IPS DF 19.7 (cell line): ENCODE data around the gene HOMER2.
"Not testable (repeated sequence)": the region's sequence is repeated elsewhere in the genome, so short reads cannot be mapped to it uniquely, and the experiment has no call there.

ENCODE experiments used
- DNase-seq: peaks from one replicate; pipeline ENCODE4 v3.0.0-alpha.2; 2013; ENCODE audit warnings: low read depth, low spot score

HOMER2 gene

GRCh38 chr15:82964890-82965289 lies 12.4 kb upstream of the HOMER2 start:
- DNase-seq: no peak

DNA sequence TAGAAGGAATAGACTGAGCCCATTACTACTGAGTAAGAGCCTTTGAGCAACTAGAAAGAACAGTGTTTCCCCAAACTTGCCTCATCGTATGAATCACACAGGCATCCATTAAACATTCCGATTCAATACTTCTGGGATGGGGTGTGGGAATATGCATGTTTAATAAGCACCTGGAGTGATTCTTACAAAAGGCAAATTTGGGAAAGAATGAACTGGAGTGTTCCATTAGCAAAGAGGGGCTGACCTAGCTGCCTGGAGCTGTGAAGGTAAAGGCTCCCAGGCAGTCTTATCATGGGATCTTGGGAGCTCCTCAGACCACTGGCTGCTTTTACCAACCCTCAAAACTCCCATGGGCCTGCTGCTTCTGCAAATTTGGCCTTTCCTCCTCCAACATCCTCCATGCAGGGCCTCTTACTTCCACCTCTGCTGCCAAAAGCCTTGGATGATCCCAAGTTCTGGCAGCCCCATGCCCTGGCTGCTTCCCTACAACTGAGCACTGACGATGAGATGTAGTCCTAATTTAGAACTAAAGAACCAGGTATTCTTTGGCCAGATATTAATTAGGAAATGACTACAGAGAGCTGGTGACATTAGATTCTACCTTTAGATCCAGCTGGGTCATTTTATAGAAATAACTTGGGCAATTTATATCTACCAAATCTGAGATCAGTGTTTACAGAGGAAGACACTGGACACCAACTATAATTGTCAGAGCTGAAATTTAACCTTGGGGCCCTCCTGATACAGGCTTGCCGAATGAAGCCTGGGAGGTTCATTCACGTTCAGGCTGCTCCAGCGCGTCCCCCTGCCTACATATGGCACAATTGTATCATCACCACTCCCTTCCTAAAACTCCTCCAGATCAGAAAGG lies 11.2 kb upstream of the HOMER2 start:
- no peak for DNase-seq

- no peak for DNase-seq
Measured at GRCh38 chr15:82960766-82961165, 8.2 kb upstream of the HOMER2 start.

- no peak for DNase-seq
Measured at GRCh38 chr15:82959423-82959822, 6.9 kb upstream of the HOMER2 start.

- DNase-seq: no peak
Measured at GRCh38 chr15:82958638-82959037, 6.1 kb upstream of the HOMER2 start.

GRCh38 chr15:82951472-82952157 lies 905 bp downstream of the HOMER2 start:
- DNase-seq: no peak

GRCh38 chr15:82950746-82951370 lies 1.7 kb downstream of the HOMER2 start:
- DNase-seq: no peak

GRCh38 chr15:82950295-82950694 lies 2.2 kb downstream of the HOMER2 start:
- no peak for DNase-seq

- no peak for DNase-seq
Measured at GRCh38 chr15:82946155-82946701, 6.3 kb downstream of the HOMER2 start.

GRCh38 chr15:82945326-82945725 lies 7.2 kb downstream of the HOMER2 start:
- DNase-seq: no peak

DNA sequence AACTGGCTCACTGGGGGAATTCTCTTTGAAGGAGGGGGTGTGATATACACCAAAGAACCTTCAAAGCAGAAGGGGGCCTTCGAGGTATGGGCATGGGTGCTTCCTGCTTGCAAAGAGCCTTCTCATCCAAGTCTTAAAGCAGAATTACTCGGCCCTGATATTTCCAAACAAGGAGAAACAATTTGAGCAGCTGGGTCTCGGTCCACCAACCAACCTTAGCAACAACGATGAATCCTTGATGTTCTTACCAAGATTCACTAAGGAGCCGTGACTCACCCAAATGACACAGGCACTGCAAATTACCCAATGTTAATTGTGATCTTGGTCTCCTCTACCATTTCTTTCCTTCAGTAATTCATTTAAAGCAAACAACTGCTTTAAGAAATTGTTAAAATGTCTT lies 7.7 kb downstream of the HOMER2 start:
- DNase-seq: no peak

DNA sequence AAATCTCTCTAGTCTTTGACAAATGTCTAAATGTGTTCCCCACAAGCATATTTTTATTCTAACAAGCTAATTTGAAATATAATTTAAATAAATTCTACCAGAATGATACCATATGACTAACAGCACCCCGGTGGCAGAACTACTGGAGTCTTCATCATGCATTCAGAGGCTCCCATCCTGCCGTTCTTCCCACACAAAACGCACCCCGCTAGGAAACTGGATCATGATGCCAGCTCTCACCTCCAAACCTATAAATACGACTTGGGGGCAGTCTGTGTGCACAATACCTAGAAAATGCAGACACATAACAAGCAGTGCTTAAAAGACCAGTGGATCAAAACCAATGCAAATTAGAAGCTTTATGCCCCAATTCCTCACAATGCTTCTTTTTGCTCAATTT lies 8.5 kb downstream of the HOMER2 start:
- DNase-seq: no peak

- DNase-seq: no peak
Measured at GRCh38 chr15:82943176-82943575, 9.3 kb downstream of the HOMER2 start.

DNA sequence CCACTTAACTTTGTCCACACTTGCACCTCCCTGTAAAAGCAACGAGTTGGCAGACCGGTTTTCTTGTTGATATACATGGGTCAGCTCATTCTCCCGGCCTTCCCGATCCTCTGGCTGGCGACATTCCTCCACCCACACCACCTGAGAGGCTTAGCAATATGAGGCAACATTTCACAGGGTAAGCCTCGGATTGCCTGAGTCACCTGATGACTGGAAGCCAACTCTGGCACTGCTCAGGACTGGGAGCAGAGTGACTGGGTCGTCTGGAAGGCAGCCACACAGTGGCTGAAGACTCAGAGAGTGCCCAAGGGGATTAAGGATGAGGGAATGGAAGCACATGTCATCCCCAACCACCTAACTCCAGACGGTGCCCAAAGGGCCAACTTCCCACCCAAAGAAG lies 9.8 kb downstream of the HOMER2 start:
- DNase-seq: no peak

DNA sequence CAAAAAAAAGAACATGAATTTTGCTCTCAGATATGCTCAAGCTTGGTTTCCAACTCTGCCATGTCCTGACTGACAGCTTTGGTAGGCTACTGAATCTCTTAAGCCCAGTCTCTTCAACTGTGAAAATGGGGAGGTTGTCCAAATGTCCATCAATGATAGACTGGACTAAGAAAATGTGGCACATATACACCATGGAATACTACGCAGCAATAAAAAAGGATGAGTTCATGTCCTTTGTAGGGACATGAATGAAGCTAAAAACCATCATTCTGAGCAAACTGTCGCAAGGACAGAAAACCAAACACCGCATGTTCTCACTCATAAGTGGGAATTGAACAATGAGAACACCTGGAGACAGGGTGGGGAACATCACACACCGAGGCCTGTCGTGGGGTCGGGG lies 12.8 kb downstream of the HOMER2 start:
- DNase-seq: not testable (repeated sequence)

DNA sequence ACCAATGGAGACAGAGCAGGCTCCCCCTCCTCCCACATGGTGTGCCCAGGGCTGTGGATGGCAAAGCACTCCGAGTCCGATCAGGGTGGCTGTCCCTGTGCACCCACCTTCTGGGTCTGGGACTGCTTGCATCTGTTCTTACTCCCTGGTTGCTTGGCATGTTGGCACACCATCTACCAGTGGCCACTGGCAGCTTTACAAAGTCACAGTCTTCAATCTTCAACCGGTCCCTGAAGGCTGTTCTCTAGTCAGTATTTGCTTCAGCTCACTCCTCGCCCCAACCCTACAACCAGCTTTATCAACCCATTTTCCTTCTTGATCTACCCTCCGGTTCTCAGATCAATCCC lies 14.8 kb downstream of the HOMER2 start:
- DNase-seq: no peak

GRCh38 chr15:82936966-82937711 lies 15.4 kb downstream of the HOMER2 start:
- no peak for DNase-seq

DNA sequence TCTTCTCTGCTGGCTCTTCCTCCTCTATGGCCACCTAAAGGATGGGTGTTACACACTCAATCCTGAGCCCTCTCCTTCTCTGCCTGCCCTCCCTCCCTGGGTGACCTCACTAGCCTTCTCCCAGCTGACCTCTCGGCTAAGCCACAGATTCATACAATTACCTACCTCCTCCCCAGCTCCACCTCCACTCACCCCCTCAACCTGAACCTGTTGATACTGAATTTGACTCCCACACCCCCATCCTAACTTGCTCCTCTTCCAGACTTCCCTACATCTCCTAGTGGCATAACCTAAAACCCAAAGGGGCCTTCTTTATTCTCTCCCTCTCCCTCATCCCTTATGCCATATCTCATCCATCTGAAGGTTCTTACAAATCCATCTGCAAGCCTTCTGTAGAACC lies 17.1 kb downstream of the HOMER2 start:
- no peak for DNase-seq

DNA sequence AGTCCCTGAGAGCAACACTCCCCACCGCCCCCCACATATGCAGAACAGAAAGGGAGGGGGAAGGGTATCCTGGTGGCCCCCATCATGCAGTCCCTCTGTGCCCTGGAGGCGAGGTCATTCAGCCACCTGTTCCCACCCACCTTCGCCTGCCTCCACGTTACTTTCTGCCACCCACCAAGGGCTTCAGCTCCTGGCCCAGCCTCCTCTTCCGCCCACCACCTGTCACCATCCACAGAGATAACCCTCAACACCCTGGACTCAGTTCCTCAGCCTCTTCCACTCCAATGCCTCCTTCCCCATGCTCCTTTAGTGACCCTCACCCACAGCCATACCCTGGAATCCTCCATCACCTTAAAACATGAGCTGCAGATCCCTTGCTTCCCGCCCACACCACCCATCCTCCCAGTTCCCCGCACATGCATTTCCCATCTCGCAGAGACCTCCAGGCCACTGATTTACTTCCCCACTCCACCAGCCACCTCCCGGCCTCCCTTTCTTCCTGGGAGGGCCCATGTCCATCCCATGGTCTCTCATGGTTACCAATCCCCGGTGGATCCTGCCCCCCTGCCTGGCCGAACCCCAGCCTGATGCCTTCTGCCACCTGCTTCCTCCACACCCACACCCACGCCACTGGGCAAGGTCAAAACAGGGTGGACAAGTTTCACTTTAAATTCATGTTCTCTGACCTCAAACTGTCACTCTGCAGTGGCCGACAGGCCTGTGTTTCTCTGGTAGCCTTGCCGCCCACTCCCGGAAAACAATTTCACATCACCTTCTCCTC lies 18.2 kb downstream of the HOMER2 start:
- DNase-seq: no peak

- DNase-seq: no peak
Measured at GRCh38 chr15:82933576-82933975, 18.9 kb downstream of the HOMER2 start.

- DNase-seq: no peak
Measured at GRCh38 chr15:82931221-82931620, 21.3 kb downstream of the HOMER2 start.
